ENCODE results near the gene PLCH2.

PLCH2 gene

GRCh38 chr1:2530513-2531361 lies 54.6 kb downstream of the PLCH2 start:
- DNase-seq (ENCODE audit: low read depth) = no peak

- DNase-seq (ENCODE audit: low read depth) = no peak
These were observed 56.5 kb downstream of the PLCH2 start for GRCh38 chr1:2532485-2533160.

- no peak for DNase-seq (ENCODE audit: low read depth)
These were observed 57.3 kb downstream of the PLCH2 start for GRCh38 chr1:2533365-2533764.

GRCh38 chr1:2534315-2534686 lies 58.2 kb downstream of the PLCH2 start:
- DNase-seq (ENCODE audit: low read depth) = no peak

- DNase-seq (ENCODE audit: low read depth) = no peak
These were observed 58.8 kb downstream of the PLCH2 start for GRCh38 chr1:2534687-2535441.

GRCh38 chr1:2535455-2535854 lies 59.4 kb downstream of the PLCH2 start:
- DNase-seq (ENCODE audit: low read depth) = no peak

GRCh38 chr1:2535981-2536380 lies 59.9 kb downstream of the PLCH2 start:
- DNase-seq (ENCODE audit: low read depth) = no peak

GRCh38 chr1:2537784-2538115 lies 61.7 kb downstream of the PLCH2 start:
- DNase-seq (ENCODE audit: low read depth) = no peak

- DNase-seq (ENCODE audit: low read depth) = no peak
These were observed 62.3 kb downstream of the PLCH2 start for GRCh38 chr1:2538376-2538775.

- DNase-seq (ENCODE audit: low read depth) = no peak
These were observed 62.8 kb downstream of the PLCH2 start for GRCh38 chr1:2538872-2539271.

GRCh38 chr1:2539312-2539907 lies 63.3 kb downstream of the PLCH2 start:
- no peak for DNase-seq (ENCODE audit: low read depth)

GRCh38 chr1:2540816-2541492 lies 64.9 kb downstream of the PLCH2 start:
- DNase-seq (ENCODE audit: low read depth) = no peak

GRCh38 chr1:2541619-2542245 lies 65.6 kb downstream of the PLCH2 start:
- no peak for DNase-seq (ENCODE audit: low read depth)

GRCh38 chr1:2542246-2542915 lies 66.3 kb downstream of the PLCH2 start:
- no peak for DNase-seq (ENCODE audit: low read depth)

- DNase-seq (ENCODE audit: low read depth) = peak; percentile 19
These were observed 67.5 kb downstream of the PLCH2 start for GRCh38 chr1:2543543-2544092.

- no peak for DNase-seq (ENCODE audit: low read depth)
These were observed 68.2 kb downstream of the PLCH2 start for GRCh38 chr1:2544093-2544874.

- DNase-seq (ENCODE audit: low read depth) = no peak
These were observed 69.0 kb downstream of the PLCH2 start for GRCh38 chr1:2544875-2545640.

GRCh38 chr1:2545754-2546514 lies 69.8 kb downstream of the PLCH2 start:
- peak; percentile 32 for DNase-seq (ENCODE audit: low read depth)
